HG02759 (cell line): ENCODE data around the gene TMEM187.

Source experiments
- ATAC-seq: cut with Tn5 transposase; IDR thresholded peaks from one replicate; pipeline ENCODE4 v1.9.1; 2021; ENCODE audit warnings: mild to moderate bottlenecking, moderate library complexity; ENCODE audit not compliant: unreplicated experiment

The TMEM187 gene, protein sequence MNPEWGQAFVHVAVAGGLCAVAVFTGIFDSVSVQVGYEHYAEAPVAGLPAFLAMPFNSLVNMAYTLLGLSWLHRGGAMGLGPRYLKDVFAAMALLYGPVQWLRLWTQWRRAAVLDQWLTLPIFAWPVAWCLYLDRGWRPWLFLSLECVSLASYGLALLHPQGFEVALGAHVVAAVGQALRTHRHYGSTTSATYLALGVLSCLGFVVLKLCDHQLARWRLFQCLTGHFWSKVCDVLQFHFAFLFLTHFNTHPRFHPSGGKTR

DNA sequence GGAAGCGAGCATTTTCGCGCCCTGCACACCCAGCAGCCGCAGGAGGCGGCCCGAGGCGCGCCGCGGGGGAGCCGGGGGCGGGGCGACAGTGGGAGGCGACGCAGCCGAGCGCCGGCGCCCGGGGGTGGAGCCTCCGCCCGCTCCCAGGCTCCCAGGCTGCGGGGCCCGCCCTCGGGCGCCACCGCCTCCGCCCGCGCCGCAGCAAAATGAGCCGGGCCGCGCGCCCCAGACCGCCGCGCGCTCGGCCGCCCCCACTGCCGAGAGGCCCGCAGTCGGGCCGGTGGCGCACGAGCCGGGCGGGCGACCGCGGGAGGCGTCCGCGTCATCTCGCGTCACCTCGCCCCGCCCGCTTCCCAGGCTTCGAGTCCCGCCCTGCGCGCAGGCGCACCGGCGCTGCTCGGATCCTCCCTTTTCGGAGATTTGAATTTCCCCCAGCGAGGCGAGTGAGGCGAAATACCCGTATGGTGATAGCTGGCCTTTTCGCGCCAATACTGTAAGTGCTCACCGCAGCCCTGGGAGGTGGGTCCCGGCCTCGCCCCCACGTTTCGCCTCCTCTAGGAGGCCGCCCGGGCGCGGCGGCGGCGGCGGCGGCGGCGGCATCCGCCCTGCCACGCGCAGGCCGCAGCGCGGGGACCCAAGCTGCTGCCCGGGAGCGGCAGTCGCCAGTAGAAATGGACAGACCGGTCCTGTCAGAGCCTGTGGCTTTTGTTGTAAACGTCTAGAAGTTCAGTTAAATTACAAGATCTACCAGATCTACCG lies at the start of gene TMEM187:
Gene TMEM187, plus strand, starts transcription at position 387 of the 759 bp plus-strand sequence. CDS start 9,309 bp downstream, outside the sequence.
- peak; percentile 57 for ATAC-seq

DNA sequence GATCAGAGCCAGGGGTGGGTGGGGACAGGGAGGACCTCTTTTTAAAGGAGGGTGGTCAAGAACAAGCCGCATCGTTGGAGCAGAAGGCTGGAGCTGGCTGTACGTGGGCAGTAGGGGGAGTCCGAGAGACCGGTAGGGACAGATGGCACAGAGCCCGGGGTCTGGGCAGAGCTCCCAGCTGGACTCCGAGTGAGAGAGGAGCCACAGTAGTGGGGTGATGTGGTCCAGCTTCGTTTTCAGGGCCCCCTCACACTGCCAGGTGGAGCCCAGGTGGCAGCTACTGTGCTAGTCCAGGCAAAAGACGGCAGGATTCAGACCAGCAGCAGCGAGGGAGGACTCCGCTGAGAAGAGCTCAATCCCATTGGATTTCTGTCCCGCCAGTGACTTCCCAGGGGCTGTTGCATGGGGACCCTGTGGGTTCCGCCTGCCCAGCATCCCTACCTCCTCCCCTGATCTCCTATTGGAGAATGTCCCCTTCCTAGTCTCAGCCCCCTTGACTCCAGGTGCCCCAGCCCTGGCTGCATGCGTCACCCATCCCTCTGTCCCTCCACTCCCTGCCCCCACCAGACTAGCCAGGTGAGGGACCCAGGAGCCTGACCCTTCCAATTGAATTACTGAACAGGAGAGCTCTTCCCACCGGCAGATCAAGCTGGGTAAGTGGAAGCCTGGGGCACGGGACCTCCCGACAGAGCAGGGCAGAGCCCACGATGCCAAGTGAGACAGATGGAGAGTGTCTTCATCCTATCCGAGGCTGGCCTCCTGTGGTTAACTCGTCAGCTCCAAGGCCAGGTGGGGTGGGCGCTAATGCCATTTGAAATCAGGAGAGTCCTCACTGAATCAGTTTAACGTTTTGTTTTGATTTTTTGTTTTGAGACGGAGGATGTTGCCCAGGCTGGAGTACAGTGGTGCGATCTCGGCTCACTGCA lies 49.4 kb upstream of the TMEM187 start:
- ATAC-seq, result no peak

DNA sequence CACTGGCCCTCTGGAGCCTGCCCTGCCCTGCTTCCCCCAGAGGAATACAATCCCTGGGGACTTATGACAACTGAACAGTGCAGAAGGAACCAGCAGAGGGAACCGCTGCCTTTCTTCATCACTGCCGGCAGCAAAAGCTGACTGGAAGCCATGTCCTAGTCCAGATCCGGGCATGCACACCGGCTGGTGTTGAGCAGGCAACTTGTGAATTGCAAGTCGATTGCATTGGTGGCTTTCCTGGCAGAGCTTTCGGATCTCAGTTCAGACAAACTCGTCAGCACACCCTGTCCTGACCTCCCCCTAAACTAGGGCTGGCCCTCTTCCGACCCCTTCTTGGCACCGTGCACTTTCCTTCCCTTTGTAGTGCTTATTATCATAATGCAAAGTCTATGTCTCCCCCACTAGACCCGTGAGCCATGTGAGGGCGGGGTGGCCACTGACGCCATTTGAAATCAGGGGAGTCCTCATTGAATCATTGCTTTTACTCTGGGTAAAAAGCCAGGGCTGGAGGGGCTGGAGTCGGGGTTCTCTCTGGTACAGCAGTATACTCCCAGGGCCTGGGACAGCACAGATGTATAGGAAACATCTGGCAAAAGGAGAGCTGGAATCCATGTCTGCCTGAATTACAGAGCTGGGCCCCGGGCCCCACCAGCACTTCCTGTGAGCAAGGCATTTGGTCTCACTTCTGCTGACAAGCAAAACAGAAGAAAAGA lies 48.2 kb upstream of the TMEM187 start:
- no peak for ATAC-seq

DNA sequence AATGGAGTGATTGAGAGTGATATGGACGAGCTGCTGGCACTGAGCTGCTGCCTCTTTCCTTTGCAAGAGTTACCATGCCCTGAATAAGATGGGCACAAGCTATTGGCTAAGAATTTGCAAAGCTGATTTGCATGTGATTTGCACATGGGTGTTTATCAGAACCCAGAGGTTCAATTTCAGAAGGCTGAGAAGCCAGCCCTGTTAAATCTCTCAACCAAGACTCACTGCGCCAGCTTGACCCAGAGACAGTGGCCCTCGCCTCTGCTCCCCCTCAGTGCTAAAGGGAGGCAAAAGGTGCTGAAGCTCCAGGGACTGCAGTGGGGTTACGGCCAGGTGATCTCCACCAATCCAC lies 47.2 kb upstream of the TMEM187 start:
- ATAC-seq, result no peak

DNA sequence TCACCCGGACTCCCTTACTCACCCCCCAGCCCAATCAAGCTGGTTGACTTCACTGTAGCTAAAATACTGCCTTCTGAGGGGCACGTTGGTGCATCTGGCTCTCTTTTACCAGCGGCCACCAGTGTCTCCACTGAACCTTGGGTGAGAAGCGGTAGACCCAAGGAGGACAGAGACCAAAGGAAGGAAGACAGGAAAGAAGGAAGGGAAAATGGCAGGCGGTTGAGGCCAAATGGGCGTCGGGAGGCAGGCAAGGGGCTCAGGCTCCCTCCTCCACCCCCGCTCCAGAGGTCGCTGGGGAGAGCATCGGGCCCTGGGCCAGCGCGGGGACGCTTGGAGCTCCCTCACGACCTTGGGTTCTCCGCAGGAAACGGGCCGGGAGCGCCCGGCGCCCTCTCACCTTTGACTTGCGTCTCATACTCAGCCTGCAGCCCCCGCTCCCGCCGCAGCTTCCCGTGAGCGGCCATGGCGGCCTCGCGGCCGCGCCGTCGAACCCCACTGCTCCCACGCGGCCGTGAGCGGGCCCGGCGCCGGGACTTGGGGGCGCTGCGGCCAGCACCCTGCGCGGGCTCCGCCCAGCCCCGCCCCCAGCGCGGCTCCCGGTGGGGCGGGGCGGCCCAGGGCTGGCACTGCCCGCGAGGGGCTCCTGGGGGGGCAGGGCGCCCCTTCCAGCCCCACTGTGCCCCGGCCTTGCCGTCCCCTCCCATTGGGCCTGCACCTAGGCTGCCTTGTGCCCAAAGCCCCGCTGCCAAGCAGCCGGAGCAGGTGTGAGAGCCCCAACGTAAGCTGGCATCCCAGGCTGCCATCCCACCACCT lies 46.6 kb upstream of the TMEM187 start, which contains the start of gene ARHGAP4:
Gene ARHGAP4, minus strand, starts transcription at position 526 of the 813 bp plus-strand sequence. Its CDS starts 62 bp downstream, at position 464.
- ATAC-seq, result peak; percentile 17

DNA sequence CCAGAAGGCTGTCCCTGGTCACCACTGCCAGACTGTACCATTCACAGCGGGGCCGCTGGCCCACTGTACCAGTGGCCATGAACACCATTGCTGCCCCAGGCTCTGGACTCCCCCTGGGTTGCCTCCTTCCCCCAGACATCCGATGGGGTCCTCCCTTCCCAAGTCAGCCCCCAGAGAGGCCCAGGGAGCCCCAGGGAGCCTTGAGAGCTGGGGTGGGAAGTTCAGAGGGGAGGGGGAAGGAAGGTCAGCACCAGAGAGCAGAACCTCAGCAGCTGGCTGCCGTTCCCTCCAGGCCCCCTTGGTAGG lies 46.0 kb upstream of the TMEM187 start:
- no peak for ATAC-seq

GRCh38 chrX:153926858-153927671 lies 45.5 kb upstream of the TMEM187 start:
- ATAC-seq, result peak; percentile 36

DNA sequence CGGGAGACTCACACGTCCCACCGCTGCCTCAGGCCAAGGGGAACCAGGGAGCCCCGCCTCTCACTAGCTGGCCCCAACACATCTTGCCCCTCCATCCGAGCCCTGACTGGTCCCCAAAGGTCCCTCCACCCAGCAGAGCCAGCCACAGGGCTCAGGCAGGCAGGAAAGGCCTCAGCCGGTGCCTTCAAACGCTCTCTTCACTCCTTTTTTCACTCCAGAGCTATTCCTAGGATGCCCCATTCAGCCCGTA lies 45.0 kb upstream of the TMEM187 start:
- ATAC-seq, result no peak

DNA sequence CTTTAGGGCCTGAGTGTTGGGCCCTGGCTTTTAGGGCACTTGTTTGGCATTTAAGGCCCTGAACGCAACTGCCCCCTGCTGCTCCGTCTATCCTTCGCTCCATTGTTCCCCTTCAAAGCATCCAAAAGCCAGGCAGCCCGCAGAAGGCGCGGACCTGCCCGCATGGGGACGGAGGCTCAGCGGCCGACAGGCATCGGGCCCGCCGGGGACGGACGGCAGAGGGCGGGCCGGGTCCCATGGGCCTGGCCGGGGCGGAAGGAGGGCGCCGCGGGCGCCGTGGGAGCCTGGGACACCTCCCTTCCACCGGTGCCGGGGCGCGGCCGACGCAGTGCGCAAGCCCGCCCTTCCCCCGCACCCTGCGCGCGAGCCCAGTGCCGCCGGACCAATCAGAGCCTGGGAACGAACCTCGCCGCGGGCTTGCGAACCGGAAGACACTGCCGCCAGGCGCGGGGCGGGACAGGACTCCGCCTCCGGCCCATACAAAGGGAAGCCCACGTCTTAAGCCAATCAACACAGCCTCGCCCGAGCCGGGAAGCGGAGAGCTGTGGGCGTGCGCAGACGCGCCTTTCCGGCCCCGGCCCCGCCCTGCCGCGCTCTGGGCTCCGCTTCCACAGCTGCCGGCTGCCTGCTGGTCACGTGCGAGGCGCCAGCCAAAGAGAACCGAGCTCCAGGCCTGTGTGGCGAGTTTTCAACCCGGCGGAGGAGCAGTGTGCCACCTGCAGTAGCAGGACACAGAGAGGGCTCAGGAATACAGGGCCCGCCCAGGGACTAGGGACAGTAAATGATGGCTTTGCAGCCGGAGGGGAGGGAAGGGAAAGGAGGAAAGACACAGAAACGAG lies 44.4 kb upstream of the TMEM187 start:
- ATAC-seq, result peak; percentile 71

DNA sequence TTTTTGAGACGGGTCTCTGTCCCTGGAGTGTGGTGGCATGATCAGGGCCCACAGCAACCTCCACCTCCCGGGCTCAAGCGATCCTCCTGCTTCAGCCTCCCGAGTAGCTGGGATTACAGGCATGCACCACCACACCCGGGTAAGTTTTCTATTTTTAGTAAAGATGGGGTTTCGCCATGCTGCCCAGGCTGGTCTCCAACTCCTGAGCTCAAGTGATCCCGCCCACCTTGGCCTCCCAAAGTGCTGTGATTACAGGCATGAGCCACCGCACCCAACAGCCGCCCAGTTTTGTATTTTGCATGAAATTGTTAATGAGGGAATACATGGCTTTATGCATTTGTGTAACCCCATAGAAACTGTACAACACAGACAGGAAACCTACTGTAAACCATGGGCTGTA lies 43.7 kb upstream of the TMEM187 start:
- no peak for ATAC-seq

- no peak for ATAC-seq
Observed at GRCh38 chrX:153929576-153929975, 43.0 kb upstream of the TMEM187 start.

GRCh38 chrX:153930011-153930910 lies 42.3 kb upstream of the TMEM187 start:
- ATAC-seq, result no peak

DNA sequence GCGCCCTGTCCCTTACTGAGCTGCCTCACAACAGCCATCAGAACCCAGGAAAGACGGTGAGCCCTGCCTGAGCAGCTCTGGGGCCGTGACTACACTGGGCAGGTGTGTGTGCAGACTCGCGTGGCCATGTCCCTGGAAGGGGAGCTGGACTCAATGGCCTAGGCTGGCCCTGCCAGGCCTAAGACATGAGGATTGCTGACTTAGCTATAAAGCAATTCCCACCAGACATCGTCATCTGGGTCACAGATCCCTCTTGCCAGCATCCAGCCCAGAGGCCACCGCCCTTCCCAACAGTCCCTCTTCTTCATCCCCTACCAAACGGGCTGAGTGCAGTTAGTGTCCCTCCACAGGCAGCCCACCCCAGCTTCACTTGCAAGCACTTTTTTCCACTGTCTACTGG lies 41.4 kb upstream of the TMEM187 start:
- ATAC-seq, result no peak

GRCh38 chrX:153931748-153932147 lies 40.8 kb upstream of the TMEM187 start:
- ATAC-seq, result no peak

DNA sequence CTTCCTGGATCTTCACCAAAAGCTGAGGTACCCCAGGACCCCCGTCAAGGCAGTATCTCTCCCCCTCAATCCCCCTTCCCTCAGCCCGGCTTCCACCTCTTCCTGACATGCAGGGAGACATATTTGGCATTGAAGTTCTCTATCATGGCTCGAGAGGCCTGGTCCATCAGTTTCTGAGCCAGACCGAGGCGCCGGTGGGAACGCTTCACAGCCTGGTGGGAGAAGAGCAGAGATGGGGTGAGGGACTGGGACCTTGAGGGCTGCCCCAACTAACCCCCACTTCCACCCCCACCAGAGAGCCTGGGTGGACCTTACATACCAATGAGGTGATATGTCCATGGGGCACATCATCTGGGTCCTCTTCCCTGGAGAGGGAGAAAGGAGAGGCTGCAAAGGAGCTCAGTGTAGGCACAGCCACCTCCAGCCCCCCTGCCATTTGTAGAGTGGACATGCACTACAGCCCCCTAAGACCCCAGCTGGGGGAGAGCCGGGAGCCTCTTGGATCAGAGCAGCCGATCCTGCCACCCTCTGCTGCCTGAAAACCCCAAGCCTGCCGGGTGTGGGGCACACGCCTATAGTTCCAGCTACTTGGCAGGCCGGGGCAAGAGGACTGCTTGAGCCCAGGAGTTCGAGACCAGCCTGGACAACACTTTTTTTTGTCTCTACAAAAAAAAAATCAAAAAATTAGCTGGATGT lies 40.2 kb upstream of the TMEM187 start:
- ATAC-seq, result no peak

- ATAC-seq, result no peak
Observed at GRCh38 chrX:153933748-153934147, 38.8 kb upstream of the TMEM187 start.

DNA sequence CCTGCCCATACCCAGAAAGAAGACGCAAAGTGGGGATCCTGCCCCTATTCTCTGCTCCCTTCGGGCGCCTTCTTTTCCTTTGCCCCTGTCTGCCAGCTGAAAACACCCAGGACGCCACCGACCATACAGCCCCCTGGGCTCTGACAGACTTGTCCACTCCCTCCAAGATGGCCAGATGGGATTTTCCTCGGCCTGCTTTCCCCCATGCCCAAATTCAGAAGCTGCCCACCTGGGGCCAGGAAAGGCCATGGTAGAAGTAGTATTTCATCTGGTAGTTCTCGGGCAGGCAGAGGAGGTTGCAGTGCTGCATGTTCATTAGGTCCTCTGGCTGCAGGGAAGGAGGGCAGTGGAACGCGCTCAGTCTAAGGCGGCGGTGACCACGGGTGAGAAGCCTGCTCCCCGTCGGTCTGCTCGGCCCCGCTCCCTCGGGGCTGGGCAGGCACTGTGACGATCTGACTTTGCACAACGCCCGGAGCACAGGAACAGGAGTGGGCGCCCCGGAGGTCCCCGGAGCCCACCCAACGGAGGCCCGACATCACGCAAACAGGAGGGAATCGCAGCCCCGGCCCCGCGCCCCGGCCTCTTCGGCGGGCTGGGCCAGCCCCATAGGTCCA lies 38.3 kb upstream of the TMEM187 start:
- peak; percentile 26 for ATAC-seq
